Measurements from ENCODE around the gene SLC36A2.

SLC36A2 gene

DNA sequence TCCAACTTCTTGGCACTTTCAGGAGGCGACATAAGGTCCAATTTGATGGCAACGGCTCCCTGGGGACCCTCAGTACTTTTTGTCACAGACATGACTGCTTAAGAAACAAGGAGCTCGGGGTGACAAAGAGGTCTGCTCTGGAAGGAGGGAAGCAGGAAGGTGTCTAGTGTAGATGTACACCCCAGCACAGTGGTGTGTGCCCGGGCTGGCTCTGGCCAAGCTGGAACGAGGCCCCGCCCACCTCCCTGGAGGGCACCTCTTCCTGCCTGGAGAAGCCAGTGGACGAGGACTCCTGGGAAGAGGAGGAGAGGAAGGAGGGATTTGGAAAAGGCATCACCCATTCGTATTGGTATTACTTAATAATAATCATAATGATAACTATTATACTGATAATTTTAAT is at the start of gene SLC36A2:
TSS of gene SLC36A2 (minus strand) at position 191 of the 400 bp plus-strand sequence. CDS start at position 92, 99 bp downstream.
- DNase-seq = no peak

DNA sequence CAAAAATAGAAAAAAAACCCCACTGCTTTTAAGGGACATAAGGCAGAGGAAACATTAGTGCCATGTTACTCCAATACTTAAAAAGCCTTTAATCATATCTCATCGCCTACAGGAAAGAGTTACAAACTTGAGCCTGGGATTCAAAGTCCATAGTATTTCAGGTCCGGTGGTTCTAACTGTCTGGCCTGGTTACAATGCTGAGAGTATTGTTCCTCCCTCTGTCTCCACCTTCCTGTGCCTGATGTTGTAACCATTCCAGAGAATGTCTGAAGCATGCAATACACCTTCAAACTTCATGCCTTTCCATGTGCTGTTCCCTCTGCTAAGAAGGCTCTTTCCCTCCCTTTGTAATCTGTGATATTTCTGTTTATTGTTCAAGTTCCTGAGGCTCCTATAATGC is 41.6 kb upstream of the SLC36A2 start:
- DNase-seq = no peak

DNA sequence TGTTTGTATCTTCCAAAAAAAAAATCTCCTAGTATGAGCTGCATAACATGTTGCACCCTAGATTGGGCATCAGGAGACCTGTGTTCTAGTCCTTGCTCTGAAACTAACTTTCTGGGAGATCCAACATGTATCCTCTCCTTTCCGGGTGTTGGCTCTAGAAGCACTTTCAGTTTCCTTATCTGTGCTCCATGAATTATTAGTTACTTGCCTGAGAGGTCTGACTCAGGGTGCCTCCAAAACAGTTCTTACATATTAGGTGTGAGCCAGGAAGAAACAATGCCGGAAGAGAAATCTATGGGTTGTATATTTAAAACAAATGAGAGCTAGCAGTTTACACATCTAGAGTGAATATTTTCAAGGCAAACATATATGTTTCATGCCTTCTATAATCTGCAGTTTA is 36.7 kb upstream of the SLC36A2 start:
- DNase-seq = no peak

DNA sequence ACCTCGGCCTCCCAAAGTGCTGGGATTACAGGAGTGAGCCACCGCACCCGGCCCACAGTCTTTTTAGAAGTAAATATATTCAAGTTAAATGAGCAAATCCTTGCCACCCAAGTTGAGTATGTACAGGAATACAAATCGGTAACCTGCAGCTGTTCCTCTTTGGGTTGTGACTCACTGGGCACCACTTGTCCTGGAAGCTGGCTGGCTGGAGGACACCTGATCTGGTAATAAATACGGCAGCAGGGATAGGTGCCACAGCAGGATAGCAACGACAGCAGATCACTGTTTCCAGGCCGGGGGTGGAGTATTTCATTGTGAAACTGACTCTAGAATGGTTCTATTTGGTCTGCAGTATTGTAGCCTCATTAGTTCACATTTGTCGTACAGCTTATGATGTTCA is 35.7 kb upstream of the SLC36A2 start:
- peak; percentile 89 for DNase-seq

DNA sequence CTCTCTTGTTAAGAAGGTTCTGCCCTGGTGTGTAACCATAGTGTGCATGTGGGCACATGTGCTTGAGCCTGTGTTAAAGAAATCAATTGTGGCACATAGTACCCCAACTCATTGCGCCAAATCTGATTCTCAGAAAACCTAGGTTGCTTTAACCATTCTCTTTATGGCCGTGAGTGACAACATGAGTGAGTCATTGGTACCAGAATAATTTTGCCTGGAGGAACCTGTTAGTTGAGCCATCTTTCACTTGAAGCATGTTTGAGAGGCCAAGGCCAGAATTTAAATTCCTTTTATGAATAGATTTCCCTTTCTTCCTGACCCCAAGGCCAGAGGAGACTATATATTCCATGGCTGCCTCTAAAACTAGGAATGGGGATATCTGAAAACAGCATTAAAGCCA is 35.2 kb upstream of the SLC36A2 start:
- DNase-seq = peak; percentile 56

DNA sequence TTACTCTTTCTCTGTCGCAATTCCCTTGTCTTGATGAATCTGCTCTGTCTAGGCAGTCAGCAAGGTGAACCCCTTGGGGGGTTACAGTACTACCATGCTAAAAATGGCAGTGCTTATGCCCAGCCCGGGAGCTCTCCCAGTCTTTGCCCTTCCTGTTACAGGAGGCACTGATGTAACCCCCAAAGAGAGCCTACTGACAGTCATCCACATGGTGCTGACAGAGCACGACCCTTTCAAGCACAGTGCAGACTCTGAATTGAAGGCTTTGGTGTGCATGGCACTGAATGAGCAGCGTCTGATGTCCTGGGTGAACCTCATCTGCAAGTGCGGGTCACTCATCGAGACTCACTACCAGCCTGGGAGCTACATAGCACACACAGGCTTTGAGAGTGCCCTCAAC is 34.5 kb upstream of the SLC36A2 start:
- DNase-seq = no peak

DNA sequence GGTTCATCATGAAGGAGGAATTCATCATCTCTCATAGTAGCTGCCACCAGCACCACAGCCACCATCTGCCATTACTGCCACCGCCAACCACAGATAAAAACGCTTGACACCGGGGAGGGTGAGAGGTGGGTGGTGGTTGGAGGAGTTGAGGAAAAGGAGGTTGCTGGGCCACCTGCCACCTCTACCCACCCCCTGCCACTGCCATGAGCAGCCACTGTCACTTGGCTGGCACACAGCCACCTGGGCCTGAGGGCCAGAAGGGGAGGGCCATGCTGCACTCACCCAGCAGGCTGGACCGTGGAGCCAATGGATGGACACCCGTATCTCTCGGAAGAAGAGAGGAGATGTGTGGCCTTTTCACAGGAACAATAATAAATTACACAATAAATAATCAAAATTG is 31.3 kb upstream of the SLC36A2 start:
- DNase-seq = no peak

DNA sequence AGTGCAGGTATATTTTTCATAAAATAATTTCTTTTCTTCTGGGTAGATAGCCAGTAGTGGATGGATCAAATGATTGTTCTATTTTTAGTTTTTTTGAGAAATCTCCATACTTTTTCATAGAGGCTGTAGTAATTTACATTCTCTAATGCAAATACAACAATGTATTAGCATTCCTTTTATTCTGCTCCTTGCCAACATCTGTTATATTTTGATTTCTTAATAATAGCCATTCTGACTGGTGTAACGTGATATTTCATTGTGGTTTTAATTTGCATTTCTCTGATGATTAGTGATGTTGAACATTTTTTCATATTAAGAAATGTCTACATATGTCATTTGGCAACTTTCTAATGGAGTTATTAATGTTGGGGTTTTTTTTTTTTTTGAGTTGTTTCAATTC is 27.2 kb upstream of the SLC36A2 start:
- DNase-seq = no peak

DNA sequence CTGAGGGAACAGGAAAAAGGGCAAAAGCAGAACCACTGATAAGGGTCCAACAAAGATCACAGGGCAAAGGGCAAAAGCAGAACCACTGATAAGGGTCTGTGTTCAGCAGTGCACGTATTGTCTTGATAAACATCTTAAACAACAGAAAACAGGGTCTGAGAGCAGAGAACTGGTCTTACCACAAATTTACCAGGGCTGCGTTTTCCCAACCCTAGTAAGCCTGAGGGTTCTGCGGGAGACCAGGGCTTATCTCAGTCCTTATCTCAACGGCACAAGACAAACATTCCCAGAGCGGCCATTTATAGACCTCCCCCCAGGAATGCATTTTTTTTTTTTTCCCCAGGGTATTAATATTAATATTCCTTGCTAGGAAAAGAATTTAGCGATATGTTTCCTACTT is 19.7 kb upstream of the SLC36A2 start:
- DNase-seq = peak; percentile 17

DNA sequence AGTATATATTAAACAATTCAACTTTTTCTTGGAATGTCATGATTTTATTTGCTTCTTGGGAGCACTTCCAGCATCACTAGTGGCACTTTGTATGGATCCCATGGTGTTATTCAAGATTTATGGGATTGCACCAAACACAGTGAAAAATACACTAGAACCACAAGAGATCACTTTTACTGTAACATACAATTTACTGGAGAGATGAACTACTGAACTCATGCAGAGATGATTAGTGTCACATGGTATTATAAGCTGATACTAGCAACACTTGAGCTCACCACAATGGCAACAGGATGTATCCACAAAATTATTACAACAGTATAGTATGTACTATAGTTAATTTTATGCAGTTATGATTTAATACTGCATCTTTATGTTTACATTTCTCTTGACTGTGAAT is 16.3 kb upstream of the SLC36A2 start:
- no peak for DNase-seq

DNA sequence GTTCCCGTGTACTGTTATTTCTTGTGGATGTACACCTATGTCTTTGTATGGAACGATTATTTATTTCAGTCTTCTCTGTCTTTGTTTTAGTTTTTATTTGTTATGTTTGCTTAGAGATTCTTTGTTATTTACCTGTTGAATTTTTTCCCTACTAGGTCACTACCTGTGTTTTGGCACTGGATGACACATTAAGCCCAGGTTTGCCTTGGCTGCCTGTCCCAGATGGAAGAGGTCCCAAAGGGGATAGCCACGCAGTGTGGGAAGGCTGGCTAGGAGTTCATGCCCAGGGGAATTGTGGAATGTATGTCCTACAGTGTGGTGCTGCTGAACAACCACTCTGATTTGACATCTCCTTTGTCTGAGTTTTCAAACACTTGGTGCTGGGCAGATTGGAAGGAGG is 15.6 kb upstream of the SLC36A2 start:
- peak; percentile 8 for DNase-seq

DNA sequence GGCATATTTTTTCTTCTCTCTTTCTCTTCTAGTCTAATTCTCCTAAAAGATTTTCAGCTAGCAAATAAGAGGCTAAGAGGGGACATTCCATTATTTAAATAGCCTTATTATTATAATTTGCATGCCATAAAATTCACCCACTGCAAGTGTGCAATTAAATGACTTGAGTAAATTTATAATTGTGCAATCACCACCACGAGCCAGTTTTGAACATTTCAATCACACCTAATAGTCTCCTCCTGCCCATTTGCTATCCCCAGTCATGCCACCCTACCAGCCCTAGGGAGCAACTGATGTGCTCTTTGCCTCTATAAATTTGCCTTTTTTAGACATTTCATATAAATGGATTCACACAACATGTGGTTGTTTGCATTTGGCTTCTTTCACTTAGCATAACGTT is 12.0 kb upstream of the SLC36A2 start:
- no peak for DNase-seq

DNA sequence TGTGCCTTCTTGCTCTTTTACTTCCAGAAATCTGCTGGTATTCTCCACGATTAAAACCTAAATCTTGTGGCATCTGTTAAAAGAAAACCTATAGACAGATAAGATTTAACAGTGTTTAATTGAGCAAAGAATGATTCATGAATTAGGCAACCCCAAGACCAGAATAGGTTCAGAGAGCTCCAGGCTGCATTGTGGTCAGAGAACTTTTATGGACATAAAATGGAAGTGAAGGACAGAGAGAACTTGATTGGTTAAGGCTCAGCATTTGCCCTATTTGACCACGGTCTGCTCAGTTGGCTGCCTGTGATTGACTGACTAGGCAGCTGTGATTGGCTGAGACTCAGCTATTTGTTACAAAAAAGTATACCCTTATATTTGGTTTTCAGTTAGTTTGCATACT is 10.4 kb upstream of the SLC36A2 start:
- DNase-seq = no peak

DNA sequence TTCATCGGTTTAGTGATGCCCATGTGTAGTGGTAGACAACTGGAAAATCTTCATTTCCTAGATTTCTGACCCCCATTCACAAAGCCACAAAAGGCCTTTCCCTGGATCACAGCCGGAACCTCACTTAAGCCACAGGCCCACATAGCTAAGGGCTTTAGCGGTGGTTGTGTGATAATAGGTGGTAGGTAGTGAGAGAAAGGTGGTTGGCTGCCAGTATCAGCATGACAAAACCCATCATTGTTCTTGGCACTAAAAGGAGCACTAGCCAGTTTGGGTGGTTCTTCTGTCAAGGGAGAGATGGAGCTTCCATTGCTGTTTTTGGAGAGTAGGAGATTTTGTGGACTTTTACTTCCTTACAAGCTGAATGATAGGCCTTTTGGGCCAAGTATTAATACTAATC is 9.7 kb upstream of the SLC36A2 start:
- DNase-seq = no peak

DNA sequence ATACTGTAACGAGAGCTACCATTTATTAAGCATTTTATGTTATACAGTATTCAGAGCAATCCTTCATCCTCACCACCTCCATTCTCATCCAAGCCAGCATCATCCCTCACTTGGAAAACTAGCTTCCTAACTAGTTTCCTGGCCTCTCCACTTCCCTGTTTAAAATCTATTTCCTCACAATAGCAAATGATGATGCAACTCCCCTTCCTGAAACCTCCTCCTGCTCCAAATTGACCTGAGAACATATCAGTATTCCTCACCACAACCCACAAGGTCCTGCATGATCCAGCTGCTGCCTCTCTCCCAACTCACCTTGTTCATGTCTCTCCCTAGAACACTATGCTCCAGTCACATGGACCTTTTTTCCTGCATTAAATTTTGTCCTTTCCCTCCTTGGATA is 4.3 kb upstream of the SLC36A2 start:
- DNase-seq = no peak

DNA sequence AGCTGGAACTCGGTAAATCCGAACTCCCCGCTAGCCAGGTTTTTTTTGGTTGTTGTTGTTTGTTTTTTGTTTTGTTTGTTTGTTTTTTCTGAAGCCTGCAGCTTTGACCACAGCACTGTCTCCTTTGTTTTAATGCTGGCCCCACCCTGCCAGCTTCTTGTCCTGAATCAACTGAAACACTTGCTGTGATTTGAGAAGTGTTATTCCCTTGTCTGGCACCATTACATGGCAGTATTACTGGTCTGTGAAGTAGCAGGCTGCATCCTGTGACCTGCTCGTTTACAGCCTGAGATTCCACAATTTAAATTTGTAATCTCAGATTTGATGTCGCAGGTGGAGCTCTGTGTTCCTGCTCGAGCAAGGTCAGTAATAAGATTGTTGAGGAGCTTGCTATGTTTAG is 1.4 kb upstream of the SLC36A2 start:
- DNase-seq = no peak

DNA sequence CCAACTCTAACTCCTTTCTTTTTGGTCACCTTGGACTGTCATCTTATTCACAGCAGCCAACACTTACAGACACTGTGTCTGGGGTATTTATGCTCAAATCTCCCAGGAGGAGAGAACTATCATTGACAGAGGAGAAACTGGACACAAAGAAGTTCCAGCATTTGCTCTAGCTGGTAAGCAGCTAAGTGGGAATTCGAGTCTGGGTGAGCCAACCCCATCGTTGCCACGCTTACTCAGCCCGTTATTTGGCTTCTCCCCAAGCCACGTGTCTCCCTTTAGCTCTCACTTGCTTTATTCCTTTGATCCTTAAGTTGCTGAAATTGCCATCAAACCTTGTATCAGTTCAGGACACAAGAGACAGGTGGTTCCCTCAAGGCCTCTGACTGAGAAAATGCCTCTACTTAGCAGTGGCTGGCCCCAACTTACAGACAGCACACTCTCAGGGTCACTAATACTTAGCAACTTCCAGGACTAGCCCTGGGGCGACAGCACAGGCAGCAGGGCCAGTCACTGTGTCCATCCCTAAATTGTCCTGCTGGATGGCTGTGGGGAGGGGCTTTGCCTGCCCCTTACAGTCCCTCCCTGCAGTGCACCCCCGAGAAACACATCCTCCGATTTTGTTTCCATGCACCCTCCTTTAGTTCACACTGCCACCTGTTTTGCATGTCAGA is 1.4 kb downstream of the SLC36A2 start:
- DNase-seq = no peak

DNA sequence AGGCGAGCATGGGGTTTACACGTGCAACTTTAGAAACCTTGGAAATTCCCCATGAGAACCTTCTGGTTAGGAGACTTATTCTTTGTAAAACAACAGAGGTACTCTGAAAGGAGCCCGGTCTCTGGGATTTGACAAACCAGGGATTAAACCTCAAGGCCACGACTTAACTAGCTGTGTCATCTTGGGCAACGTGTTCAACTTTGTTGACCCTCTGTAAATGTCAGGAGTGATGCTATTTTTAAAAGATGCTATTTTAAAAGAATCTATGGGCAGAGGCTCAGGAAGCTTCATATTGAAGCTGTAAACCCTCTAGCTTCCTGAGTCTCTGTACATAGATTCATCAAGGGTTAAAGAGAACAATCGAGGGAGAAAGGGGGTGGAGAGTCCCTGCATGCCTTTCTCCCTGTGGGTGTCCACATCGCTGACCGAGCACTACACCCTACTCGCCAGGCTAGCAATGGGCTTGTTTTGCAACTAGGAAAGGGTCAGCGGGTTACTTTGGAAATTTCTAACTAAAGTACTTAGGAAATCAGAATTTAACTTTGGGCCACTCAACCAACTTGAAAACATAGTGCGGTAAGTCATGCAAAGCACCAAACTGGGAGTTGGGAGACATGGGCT is 2.1 kb downstream of the SLC36A2 start:
- DNase-seq = no peak

DNA sequence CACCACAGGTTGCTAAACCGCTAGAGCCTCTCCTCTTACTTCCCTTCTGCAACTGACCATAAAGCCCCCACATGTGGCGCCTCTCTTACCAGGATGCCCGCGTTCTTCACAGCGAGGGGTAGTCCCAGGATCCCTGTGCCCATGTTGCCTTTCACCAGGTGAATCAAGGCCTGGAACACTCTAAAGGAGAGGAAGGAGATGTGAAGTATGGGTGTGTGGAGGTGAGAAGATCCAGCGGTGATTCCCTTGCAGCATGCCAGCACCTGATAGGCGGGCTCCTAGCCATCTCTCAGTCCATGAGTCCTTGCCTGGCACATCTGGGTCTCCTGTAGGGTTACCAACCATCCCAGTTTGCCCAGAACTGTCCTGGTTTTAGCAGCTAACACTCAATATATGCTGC is 3.3 kb downstream of the SLC36A2 start:
- no peak for DNase-seq

DNA sequence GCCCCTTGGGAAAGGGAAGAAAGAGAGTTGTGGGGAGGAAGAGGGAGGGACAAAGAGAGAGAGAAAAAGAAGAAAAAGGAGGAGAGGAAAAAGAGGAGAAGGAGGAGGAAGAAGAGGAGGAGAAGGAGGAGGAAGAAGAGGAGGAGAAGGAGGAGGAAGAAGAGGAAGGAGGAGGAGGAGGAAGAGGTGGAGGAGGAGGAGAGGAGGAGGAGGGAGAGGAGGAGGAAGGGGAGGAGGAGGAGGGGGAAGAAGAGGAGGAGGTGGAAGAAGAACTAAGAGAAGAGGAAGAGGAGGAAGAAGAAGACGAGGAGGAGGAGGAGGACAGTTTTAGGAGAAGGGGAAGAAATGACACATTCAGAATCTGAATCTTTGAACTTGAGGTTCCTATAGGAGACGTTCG is 7.4 kb downstream of the SLC36A2 start:
- no peak for DNase-seq

DNA sequence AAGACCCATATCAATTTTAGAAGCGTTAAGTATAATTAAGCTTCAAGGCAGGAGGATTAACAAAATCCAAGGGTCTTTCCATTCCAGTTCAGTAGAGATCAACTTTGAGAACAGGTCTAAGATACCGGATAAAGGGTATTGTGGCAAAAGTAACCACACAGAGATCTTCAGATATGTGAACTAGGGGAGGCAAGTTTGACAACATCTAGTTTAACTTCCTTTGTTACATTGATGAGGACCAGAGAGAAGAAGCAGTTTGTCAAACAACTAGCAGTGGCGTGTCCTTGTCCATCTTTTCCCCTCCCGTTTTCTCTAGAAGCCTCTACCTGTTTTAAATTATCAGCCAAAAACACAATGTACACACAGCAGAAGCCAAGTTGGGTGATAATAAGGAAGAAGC is 8.6 kb downstream of the SLC36A2 start:
- no peak for DNase-seq

DNA sequence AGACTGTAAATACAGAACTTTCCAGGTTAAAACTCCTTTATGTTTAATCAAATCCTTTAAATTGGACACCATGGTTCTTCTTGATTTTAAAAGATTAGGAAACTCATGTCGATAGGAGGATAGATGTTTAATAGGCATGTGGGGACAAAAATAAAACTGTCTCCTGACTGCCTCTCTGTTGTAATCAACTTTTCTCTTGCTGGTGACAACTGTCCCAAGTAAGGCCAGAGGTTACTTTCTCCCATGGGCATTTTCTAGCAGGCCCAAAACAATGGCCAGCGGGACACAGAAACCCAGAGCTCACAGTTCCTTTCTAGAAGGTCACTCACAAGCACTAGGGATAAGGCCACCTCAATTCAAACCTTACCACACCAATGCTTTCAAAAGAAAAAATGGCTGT is 14.5 kb downstream of the SLC36A2 start:
- DNase-seq = no peak

DNA sequence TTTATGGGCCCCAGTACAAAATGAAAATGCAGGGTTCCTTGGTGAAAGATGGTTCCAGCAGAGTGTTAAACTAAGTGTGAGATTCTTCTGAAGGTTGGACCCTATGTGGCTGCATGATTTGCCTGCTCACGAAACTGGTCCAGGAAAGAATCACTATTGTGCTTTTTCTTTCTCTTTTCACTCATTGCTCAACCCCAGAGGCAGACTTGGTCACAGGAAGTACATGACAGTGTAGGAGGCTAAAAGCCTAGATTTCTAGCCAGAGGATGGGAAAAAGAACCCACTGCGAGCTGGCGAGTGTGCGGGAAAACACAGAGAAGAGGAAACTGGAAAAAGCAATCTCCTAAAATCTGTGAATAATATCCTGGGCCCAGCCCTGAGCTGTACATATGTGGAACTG is 18.6 kb downstream of the SLC36A2 start:
- no peak for DNase-seq

DNA sequence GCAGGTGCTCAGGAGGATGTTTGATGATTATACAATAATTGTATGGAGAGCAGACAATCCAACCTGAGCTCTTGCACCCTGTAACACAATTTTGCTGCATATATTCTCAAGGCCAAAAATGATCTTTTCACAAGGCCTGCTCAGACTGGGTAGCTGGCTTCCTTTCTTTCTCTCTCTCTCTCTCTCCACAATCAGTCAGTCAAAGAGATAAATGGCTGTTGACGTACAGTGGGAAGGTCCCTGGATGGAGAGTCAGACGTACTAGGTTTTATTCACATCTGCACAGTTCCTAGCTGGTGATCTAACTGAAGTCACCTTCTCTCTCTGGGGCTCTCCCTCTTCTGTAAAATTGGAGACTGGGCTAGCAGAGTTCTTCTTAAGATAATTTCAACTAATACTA is 19.8 kb downstream of the SLC36A2 start:
- no peak for DNase-seq

DNA sequence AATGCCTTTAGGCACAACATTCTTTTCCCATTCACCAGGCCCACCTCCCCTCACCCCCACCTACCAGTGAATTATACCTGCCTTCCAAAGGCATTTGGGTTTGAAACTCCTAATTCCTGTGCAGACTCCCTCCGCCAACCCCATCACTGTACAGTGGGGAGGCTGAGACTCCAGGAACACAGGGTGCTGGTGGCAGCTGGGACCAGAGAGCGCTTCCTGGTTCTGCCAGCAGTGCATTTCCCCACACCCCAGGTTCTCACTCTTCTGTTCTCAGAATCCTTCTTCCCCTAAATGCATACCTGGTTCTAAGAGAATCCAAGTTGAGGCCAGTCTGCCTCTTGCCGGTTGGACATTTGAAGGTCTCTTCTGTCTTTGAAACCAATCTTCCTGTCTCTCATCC is 21.1 kb downstream of the SLC36A2 start:
- no peak for DNase-seq

Measured in DMS53 (cell line).